GM19099 (cell line): Measurements from ENCODE around the gene EGFR.

Experiments used
- POLR2A ChIP-seq: IDR thresholded peaks from 3 replicates; pipeline ENCODE4 v1.6.1; 2011; ENCODE audit warnings: low read depth; ENCODE audit not compliant: insufficient read length; ENCODE audit errors: extremely low read depth

Gene EGFR

DNA sequence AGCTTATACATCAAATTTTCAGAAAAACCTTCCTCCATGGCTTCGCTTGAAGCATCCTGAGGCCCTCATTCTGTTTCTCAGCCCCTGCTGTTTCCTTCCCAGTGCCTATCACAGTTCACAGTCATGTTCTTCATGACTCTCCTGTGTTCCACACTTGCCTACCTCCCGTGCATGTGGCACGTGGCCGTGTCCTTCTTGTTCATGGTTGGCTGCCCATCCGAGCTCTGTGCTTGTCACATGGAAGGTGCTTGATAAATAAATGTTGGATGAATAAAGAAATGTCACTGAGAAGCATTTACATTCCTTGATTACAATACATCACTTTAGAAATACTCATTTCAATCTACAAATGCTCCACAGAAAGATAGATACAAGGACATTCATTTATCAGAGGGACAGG, 23.7 kb upstream of the EGFR start:
- TF ChIP-seq POLR2A: no peak

DNA sequence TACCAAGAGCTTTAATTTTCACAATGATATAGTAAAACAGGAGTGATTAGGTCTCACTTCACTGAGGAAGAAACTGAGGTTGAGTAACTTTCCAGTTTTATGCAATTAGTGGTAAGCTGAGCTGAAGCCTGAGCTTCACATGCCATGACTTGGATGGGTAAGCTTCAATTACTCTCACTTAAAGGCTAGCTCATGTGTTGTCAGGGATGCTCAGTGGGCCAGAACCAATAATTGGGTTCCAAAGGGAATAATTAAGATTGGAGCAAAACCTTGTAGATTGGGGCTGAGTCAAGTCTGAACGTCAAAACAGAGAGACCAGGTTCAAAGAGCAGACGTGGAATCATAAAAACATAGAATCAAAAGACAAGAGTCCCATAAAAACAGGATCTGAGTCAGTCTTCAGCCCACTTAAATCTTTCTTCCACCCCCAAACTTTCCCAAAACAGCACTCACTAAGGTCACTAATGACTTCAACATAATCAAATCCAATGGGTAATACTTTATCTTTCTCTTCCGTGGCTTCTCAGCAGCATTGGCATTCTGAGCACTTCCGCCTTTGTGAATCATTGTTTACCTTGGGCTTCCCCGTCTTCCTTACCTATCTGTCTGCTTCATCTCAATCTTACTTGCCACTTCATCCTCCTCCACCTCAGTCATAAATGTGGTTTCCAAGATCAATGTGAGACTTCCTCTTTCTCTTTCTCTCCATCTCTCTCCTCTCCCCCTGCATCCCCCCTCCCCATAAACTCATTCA, 23.0 kb upstream of the EGFR start:
- TF ChIP-seq POLR2A: no peak

DNA sequence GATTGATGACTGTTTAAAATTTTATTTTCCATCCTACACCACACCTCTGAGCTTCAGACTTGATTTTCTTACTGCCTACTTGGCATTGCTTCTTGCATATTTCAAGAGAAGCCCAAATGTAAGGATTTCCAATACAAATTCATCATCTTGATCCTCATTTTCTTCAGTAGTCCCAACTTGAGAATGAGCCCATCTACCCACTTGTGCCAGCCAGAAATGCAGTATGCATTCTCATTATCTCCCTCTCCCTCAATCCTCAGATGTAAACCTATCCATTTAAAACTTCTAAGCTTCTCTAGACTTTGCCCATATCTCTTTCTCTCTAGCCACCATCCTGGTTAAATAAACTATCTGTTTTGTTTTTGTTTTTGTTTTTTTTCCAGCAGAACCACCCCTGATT, 22.4 kb upstream of the EGFR start:
- TF ChIP-seq POLR2A: no peak

DNA sequence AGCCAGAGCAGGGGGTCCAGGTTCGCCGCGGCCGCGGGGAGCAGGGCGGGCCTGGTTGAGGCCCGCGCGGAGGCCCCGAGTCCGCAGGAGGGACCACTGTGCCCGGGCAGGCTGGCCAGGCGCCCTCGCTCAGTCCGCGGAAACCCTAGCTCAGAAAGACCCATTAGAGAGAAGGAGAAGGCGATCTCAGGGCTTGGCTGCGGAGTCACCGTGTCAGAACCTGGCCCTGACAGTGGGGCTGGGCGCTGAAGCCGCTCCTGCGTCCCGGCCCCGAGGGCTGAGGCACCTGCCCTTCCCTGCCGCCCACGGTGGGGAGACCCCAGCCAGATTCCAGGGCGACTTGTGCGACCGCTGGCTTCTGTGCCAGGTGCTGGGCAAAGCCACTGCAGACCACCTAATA, 14.2 kb upstream of the EGFR start:
- no peak for TF ChIP-seq POLR2A

DNA sequence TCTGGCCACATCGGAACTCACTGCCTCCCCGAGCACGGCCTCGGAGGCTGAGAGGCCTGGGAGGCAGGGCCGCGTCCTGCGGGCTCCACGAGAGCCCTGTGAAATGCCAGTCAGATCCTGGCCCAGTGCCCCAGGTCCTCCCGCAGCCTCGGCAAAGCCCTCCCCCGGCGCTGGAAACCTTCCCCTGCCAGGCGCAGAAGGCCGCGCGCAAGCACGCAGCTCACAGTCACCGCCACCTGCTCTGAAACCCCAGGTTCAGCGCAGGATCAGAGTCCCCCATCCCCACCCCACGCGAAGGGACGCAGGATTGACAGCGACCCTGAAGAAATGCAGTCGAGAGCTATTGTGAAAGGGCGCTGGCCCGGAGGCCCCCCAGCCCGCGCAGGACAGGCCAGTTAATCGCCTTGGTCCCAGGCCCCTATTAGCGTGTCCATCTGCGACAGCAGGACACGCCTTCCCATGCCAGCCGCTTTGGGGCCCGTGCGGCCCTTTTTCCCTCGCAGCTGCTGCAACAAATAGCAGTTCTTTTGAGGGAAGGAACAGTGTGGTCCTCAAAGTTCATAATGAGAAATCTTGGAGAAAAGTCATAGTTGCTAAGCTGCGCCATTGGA, 13.5 kb upstream of the EGFR start:
- TF ChIP-seq POLR2A: no peak

DNA sequence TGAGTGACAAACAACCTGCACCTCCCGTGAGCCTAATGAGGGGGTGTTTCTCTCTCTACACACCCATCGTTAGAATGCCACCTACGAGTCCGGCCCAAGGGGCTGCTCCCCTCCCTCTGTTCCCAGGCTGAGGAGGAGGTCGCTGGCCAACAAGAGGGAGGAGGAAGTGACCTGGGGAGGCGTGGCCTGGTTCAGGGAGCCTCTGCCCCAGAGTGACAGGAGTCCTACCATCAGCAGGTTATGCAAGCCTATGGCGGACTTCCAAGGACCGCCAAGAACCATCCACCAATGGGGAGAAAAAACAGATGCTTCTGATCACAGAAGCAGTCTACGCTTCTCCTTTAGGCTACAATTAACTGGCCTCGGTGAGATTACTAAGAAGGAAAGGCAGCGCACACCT, 12.3 kb upstream of the EGFR start:
- TF ChIP-seq POLR2A: no peak

DNA sequence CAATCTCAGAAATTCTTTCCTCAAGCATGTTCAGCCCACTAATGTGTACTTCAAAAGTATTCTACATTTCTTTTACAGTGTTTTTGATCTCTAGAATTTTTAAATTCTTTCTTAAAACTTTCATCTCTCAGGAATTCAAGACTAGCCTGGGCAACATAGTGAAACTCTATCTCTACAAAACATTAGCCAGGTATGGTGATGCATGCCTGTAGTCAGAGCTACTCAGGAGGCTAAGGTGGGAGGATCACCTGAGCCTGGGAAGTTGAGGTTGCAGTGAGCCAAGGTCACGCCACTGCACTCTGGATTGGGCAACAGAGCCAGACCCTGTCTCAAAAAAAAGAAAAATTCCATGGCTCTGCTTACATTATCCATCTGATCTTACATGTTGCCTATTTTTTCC, 5.0 kb upstream of the EGFR start:
- TF ChIP-seq POLR2A: no peak

DNA sequence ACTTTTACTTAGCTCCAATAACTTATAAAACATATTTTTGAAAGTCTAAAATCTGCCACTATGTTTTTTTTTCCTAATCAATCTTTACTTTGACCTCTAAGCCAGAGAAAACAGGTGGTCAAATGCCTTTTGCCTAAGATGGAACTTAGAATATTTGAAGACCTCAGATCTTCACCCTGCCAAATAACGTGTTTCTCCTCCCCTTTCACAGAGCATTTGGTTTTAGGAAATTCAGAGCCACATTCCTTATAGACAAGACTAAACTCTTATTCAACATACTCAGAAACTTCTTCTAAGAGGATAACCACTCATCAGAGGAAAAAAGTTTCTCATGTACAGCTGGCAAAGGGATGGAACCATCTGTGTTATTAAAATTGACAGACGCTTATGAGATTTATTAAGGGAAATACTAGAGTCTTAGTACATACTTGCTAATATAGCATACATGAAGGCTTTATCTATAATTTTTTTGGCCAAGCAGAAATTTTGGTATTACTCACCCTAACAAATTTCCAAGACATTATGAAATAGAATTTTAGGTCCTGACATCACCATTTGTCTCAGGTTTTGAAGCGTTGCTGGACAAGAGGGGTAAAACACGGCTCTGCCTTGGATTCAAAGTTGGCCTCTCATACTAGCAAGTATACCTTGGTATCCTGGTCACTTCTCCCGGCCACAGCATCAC, 2.6 kb upstream of the EGFR start:
- TF ChIP-seq POLR2A: no peak

DNA sequence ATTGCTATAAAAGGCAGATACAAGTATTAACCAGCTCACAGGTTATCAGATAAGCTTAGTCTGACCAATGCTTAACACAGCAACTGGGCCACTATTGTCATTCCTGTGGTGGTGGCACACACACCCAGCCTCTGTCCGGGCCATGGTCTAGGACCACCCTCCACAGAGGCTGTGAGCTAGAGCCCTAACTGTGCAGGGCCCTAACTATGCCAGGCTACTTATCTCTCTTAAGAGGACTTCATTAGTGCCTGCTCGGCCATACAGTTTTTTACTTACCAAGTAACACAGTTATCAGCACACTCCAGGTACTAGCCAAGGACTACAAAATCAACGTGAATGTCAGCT, 2.1 kb upstream of the EGFR start:
- no peak for TF ChIP-seq POLR2A

DNA sequence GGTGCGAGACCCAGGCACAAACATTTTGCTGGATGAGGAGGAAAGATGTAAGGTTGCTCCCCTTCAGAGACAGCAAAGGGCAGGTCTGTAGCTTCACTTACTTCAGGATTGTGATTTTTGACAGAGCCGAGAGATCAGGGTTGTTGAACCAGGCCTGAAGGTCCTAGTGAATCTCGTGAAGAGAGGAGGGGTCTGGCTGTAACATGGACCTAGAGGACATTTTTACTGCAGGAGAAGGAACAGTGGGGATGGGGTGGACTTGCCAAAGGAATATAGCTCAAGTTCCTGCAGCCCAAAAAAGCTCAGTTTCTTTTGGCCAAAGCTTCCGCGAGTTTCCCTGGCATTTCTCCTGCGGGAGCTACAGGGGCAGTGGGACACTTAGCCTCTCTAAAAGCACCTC, 976 bp upstream of the EGFR start:
- no peak for TF ChIP-seq POLR2A

DNA sequence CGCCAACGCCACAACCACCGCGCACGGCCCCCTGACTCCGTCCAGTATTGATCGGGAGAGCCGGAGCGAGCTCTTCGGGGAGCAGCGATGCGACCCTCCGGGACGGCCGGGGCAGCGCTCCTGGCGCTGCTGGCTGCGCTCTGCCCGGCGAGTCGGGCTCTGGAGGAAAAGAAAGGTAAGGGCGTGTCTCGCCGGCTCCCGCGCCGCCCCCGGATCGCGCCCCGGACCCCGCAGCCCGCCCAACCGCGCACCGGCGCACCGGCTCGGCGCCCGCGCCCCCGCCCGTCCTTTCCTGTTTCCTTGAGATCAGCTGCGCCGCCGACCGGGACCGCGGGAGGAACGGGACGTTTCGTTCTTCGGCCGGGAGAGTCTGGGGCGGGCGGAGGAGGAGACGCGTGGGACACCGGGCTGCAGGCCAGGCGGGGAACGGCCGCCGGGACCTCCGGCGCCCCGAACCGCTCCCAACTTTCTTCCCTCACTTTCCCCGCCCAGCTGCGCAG, 424 bp downstream of the EGFR start:
- TF ChIP-seq POLR2A: no peak

DNA sequence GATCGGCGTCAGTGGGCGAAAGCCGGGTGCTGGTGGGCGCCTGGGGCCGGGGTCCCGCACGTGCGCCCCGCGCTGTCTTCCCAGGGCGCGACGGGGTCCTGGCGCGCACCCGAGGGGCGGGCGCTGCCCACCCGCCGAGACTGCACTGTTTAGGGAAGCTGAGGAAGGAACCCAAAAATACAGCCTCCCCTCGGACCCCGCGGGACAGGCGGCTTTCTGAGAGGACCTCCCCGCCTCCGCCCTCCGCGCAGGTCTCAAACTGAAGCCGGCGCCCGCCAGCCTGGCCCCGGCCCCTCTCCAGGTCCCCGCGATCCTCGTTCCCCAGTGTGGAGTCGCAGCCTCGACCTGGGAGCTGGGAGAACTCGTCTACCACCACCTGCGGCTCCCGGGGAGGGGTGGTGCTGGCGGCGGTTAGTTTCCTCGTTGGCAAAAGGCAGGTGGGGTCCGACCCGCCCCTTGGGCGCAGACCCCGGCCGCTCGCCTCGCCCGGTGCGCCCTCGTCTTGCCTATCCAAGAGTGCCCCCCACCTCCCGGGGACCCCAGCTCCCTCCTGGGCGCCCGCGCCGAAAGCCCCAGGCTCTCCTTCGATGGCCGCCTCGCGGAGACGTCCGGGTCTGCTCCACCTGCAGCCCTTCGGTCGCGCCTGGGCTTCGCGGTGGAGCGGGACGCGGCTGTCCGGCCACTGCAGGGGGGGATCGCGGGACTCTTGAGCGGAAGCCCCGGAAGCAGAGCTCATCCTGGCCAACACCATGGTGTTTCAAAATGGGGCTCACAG, 1.1 kb downstream of the EGFR start:
- no peak for TF ChIP-seq POLR2A

DNA sequence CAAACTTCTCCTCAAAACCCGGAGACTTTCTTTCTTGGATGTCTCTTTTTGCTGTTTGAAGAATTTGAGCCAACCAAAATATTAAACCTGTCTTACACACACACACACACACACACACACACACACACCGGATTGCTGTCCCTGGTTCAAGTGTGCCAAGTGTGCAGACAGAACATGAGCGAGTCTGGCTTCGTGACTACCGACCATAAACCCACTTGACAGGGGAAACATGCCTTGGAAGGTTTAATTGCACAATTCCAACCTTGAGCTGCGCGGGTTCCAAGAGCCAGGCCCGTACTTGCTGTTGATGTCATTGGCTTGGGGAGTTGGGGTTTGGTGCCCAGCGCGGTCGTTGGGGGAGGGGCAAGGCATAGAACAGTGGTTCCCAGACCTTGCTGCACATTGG, 1.7 kb downstream of the EGFR start:
- TF ChIP-seq POLR2A: no peak

DNA sequence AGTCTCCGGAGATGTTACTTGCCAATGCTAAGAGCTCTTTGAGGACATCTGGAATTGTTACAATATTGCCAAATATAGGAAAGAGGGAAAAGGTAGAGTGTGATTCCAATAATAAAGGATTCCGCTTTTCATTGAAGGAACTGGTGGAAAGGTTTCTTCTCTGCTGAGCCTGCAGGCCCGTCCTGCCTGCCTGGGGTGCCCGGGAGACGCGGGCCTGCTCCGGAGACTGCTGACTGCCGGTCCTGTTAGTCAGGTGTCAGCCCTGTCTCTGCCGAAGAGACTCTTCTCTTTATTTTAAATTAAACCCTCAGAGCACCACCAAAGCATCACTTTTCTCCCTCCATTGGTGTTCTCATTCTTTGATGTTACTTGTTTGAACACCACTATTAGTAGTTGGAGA, 2.2 kb downstream of the EGFR start:
- no peak for TF ChIP-seq POLR2A

DNA sequence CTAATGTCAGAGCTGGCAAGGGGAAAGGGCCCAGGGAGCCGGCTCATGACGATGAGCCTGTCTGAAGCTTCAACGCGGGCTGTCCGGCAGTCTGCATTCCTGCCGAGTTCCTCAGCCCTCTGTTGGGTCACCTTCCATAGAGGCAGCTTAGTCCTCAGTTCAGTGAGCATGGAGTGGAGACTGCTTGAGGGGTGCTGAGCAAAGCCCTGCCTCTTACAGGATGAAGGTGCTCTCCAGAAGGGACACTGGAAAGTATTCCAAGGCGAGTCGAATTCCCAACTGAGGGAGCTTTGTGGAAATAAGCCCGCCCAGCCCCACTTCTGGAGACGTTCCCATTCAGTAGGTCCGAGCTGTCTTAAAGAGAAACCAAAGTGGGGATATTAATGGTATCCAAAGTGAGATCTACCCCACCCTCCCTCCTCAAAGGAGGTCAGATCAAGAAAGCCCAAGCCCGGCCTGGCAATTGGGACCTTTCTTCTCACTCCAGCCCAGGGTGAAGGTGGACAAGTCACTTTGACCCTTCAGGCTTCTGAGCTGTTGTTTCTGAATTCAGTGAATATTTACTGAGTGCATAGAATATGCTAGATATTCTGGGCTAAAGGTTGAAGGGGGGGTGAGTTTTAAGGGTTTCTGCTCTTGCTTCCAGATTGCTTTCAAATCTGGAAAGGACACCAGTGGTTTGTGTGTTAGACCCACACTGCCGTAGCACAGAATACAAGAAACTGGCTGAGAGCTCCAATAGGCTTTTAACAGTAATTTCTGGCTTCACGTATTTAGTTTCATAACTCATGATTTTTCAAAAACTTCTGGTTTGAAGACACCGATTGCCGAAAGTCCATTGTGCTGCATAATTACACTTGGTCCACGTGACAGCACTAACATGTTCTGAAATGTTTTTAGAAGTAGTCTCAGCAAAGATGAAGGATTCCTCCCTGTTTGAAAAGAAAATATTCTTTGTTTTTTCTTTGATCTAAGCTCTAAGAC, 3.5 kb downstream of the EGFR start:
- TF ChIP-seq POLR2A: no peak
